ENCODE results near the gene MTM1.
A peak's percentile ranks its signal among the peaks of the same experiment; 100 is the strongest.

MTM1 gene

DNA sequence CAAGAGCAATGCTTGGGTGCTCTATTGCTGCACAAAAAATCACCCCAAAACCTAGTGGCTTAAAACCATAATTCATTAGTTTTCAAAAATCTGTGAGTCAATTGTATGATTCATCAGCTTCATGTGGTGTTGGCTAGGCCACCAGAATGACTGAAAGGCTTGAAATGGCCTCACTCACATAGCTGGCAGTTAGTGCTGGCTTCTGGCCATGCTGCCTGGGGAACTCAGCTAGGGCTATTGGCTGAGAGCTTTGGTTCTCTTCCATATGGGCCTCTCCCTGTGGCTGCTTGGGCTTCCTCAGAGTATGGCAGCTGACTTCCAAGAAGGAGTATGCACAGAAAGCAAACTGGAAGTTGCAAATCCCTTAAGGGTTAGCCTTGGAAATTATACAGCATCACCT, 121.7 kb downstream of the MTM1 start:
- H3K9ac ChIP-seq, result no peak overlapping the region
- TF ChIP-seq, protein P1, sequence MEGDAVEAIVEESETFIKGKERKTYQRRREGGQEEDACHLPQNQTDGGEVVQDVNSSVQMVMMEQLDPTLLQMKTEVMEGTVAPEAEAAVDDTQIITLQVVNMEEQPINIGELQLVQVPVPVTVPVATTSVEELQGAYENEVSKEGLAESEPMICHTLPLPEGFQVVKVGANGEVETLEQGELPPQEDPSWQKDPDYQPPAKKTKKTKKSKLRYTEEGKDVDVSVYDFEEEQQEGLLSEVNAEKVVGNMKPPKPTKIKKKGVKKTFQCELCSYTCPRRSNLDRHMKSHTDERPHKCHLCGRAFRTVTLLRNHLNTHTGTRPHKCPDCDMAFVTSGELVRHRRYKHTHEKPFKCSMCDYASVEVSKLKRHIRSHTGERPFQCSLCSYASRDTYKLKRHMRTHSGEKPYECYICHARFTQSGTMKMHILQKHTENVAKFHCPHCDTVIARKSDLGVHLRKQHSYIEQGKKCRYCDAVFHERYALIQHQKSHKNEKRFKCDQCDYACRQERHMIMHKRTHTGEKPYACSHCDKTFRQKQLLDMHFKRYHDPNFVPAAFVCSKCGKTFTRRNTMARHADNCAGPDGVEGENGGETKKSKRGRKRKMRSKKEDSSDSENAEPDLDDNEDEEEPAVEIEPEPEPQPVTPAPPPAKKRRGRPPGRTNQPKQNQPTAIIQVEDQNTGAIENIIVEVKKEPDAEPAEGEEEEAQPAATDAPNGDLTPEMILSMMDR (IDR thresholded peaks at IDR 0.05), result no peak
- H3K79me2 ChIP-seq, result peaks cover 3% of the 10 kb centered on the region

DNA sequence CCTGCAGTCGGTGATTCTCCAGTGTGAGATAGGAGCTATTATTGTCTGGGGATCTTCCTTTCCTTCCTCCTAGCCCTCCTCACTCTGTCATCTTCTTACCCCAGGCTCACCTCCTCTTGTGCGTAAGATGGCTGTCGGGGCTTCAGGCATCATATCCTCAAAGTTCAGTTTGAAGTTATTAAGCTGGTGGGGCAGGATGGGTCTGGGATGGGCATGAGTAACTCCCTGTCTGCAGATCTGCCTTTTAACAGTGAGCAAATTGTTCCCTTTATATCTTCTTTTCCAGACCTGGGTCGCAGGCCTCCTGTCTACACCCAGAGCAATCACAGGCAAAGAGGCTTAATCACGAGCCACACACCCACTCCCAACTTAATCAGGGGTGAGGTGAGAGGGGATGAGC, 123.9 kb downstream of the MTM1 start:
- H3K4me3 ChIP-seq (ENCODE audit: low read depth, low read length), result no peak overlapping the region
- peak overlapping the region; percentile 68 for H3K4me2 ChIP-seq (ENCODE audit: low read length)
- no peak overlapping the region for H3K27ac ChIP-seq
- peaks cover 4% of the 10 kb centered on the region for H3K79me2 ChIP-seq
- H3K9ac ChIP-seq, result no peak overlapping the region
- no peaks in the 10 kb centered on the region for H3K27me3 ChIP-seq (ENCODE audit: control insufficient read depth, insufficient read depth, low read length)
- H3K9me3 ChIP-seq (ENCODE audit: control insufficient read depth, low read length), result no peaks in the 10 kb centered on the region
- TF ChIP-seq, protein P1 (IDR thresholded peaks at IDR 0.05), result no peak
- peak overlapping the region; percentile 73 for H2AFZ ChIP-seq
- H3K36me3 ChIP-seq (ENCODE audit: control insufficient read depth, insufficient read depth, low read length), result no peaks in the 10 kb centered on the region
- peaks cover 5% of the 10 kb centered on the region for H3K4me1 ChIP-seq

More for the DNA sequence above, 121.7 kb downstream of the MTM1 start:
- no peaks in the 10 kb centered on the region for H3K9me3 ChIP-seq (ENCODE audit: control insufficient read depth, low read length)
- H3K27ac ChIP-seq, result no peak overlapping the region
- no peak overlapping the region for H3K4me2 ChIP-seq (ENCODE audit: low read length)
- H3K36me3 ChIP-seq (ENCODE audit: control insufficient read depth, insufficient read depth, low read length), result no peaks in the 10 kb centered on the region
- no peak overlapping the region for H2AFZ ChIP-seq
- H3K27me3 ChIP-seq (ENCODE audit: control insufficient read depth, insufficient read depth, low read length), result no peaks in the 10 kb centered on the region
- no peak overlapping the region for H3K4me3 ChIP-seq (ENCODE audit: low read depth, low read length)
- peaks cover 5% of the 10 kb centered on the region for H3K4me1 ChIP-seq

DNA sequence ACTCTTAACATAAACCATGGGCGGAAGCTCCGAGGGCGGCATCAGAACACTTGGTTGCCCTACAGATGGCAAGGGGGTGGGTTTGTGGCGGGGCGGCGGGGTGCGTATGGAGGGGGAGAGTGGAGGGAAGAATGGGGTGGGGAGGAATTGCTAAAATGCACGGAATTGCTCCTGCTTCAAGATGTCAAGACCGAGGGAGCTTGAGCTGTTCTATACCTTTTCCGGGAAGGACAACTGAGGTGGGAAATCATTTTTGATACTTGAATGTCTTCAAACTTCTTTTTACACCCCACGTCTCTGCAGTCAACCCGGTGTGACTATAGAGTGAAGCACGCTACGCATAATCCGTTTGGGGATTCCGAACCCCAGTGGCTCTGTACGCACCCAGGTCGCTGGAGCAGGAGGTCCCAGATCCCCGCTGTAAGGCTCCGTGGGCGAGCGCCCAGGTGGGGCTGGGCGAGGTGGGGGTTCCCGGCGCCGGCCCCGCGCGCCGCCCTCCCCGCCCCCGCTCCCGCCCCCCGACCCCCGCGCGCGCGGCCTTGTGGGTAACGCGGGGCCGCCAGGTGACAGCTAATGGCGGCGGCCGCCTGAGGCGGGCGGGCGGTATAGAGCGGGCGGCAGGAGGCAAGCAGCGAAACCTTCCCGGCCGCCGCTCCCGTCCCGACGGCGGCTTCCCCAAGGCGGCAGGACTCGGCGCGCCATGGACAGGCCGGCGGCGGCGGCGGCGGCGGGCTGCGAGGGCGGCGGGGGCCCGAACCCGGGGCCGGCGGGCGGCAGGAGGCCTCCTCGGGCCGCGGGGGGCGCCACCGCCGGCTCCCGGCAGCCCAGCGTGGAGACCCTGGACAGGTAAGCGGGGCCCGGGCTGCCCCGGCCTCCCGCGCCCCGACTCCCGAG, 124.7 kb downstream of the MTM1 start, which contains the start of gene MTMR1:
Gene MTMR1, plus strand, starts transcription at position 566 of the 894 bp plus-strand sequence. Its CDS starts 135 bp downstream, at position 701.
- peaks cover 5% of the 10 kb centered on the region for H3K4me1 ChIP-seq
- peak within 1 kb of the TSS; percentile 91 for H3K4me2 ChIP-seq (ENCODE audit: low read length)
- H3K9ac ChIP-seq, result no peak within 1 kb of the TSS
- H2AFZ ChIP-seq, result peak within 1 kb of the TSS; percentile 73
- TF ChIP-seq, protein P1 (IDR thresholded peaks at IDR 0.05), result no peak
- H3K4me3 ChIP-seq (ENCODE audit: low read depth, low read length), result peak within 1 kb of the TSS; percentile 72
- no peaks in the 10 kb centered on the region for H3K9me3 ChIP-seq (ENCODE audit: control insufficient read depth, low read length)
- no peaks in the 10 kb centered on the region for H3K36me3 ChIP-seq (ENCODE audit: control insufficient read depth, insufficient read depth, low read length)
- no peaks in the 10 kb centered on the region for H3K27me3 ChIP-seq (ENCODE audit: control insufficient read depth, insufficient read depth, low read length)
- H3K27ac ChIP-seq, result peak within 1 kb of the TSS; percentile 86
- H3K79me2 ChIP-seq, result peaks cover 4% of the 10 kb centered on the region

DNA sequence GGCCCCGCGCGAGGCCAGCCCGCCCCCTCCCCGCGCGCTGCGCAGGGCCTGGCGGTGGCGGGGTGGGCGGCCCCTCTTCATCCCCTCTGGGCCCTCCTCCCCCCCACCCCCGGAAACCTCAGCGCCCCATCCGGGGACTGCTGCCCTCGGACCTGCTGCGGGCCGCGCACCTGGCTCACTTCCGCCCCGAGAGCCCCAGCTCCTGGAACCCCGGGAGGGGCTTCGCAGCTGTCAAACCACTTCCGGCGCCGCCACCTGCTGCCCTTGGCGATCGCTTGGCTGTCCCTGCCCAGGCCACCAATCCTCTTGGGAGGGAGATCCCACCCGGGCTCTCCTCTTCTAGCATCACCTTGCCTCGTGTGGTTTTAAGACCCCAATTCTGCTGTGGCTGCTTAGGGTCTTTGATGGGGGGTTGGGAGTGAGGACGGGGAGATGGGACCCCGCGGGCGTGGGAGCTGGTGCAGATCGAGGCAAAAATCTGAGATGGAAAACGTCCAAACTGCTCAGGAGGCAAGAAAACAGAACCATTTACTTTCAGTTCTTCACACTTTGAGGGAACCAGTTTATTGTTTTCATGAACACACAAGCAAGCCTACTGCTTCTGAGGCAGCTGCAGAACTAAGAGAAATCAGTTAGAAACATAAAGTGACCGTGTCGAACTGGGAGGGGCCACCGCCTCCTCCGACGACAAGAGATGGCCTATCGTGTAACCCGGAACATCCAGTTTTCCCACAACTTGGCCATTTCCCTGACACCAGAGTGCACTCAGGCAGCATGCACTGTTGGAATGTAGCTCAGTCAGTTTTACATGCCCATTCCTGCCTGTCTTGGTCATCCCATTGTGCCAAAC, 125.5 kb downstream of the MTM1 start:
- Histone ChIP-seq H3K4me3 (ENCODE audit: low read depth, low read length) (peak overlapping the region; percentile 72), H3K9me3 (ENCODE audit: control insufficient read depth, low read length) (no peaks in the 10 kb centered on the region), H3K27ac (peak overlapping the region; percentile 86), H3K9ac (no peak overlapping the region), H3K36me3 (ENCODE audit: control insufficient read depth, insufficient read depth, low read length) (no peaks in the 10 kb centered on the region), H3K4me1 (peaks cover 5% of the 10 kb centered on the region), H3K4me2 (ENCODE audit: low read length) (peak overlapping the region; percentile 91), H3K79me2 (peaks cover 4% of the 10 kb centered on the region), H3K27me3 (ENCODE audit: control insufficient read depth, insufficient read depth, low read length) (no peaks in the 10 kb centered on the region), H2AFZ (peak overlapping the region; percentile 62)
- TF ChIP-seq, protein P1 (IDR thresholded peaks at IDR 0.05), result no peak
